Urinary bladder (tissue), 4 donors: ENCODE measurements around the gene RRAD. TPM values are rescaled to one million over a fixed set of nuclear protein-coding genes. Genes with fewer than 3 reads are reported as not detected.
"Not testable (repeated sequence)": the region's sequence is repeated elsewhere in the genome, so short reads cannot be mapped to it uniquely, and the experiment has no call there.

ENCODE experiments used
- DNase-seq: peaks from one replicate; pipeline ENCODE4 v3.0.0-alpha.2; 2015; ENCODE audit errors: extremely low spot score
- H3K27ac ChIP-seq: one replicate; pipeline ENCODE4 v1.5.1; 2013; ENCODE audit warnings: low read depth, mild to moderate bottlenecking, moderate library complexity
- H3K36me3 ChIP-seq: one replicate; pipeline ENCODE4 v1.6.1; 2013; ENCODE audit warnings: mild to moderate bottlenecking, moderate library complexity; ENCODE audit not compliant: insufficient read depth
- H3K4me1 ChIP-seq: one replicate; pipeline ENCODE4 v1.6.1; 2013; ENCODE audit warnings: mild to moderate bottlenecking, moderate library complexity; ENCODE audit not compliant: insufficient read depth
- H3K4me3 ChIP-seq: one replicate; pipeline ENCODE4 v1.5.1; 2013; ENCODE audit warnings: low read depth, low read length
- WGBS: extraction: QIAGEN DNeasy Blood & Tissue Kit; methylation state at CpG from one replicate; pipeline ENCODE4 v1.1.7; 2013; 5-methylcytosine and 5-hydroxymethylcytosine counted together
- polyA plus RNA-seq: library from polyadenylated mRNA; stranded (reverse); fragments of 200-250 nt; gene quantifications from one replicate; pipeline ENCODE4 v1.2.3, GENCODE V29; 2013
- total RNA-seq: library from RNA; depleted of rRNA; stranded (reverse); fragments of >200 nt; gene quantifications from one replicate; pipeline ENCODE4 v1.2.3, GENCODE V29; 2014
- donor health status: healthy with polysubstance abuse.
- donor health status: healthy.

Gene RRAD
- total and polyA plus RNA-seq, 2 donors: 7.0 to 26.1 TPM

DNA sequence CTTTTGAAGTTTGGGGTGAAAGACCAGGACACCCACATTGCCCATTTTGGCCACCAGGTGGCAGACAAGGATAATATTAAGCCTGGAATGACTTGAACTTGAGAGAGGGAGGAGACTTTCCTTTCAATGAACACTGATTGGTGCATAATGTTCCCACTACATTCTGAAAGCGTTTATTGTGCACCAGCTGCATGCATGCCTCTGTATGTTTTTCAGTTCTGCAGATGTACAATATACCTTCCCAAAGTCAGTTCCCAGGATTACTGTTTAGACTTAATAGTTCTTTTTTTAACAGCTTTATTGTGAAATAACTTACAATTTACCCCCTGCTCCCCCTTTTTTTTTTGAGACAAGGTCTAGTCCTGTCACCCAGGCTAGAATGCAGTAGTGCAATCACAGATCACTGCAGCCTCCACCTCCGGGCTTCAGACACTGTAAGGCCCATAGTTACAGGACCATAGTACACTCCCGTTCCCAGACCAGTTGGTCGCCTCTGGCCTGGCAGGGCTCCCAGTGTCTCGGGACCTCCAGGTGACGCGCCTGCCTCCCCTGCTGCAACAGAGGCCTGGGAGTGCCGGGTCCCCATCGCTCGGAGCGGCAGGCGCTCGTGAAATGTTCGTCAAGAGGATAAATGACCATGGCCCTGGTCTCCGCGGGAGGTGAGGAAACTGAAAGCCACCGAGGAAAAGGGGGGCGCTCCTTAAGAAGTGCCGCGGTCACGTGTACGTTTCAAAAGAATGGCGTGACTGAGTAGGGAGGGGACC is 22.1 kb upstream of the RRAD start:
- Histone ChIP-seq H3K36me3 (no peaks in the 10 kb centered on the region), H3K4me1 (no peaks in the 10 kb centered on the region), H3K27ac (no peak overlapping the region), H3K4me3 (peak overlapping the region; percentile 65)
- under 1% methylated on average over 21 of the region's 23 CpGs for WGBS
- peak; percentile 64 for DNase-seq

DNA sequence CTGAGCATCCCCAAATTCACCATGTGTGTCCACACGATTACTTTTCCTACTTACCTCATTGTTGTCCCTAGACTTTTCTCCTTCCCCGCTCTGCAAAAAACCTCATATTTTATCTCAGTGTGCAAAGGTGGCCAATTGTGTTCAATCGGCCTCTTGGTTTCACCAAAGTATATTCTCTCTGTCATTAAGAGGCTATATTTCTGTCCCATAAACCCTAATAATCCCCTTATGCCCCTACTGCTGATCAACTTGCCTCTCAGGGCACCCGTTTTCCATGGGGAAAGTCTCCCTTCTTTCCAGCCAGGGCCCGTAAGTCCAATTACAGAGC is 21.6 kb upstream of the RRAD start:
- Histone ChIP-seq H3K36me3 (no peaks in the 10 kb centered on the region), H3K27ac (no peak overlapping the region), H3K4me3 (no peak overlapping the region), H3K4me1 (no peaks in the 10 kb centered on the region)
- WGBS: 36% methylated on average over 5 of the region's 5 CpGs
- no peak for DNase-seq

DNA sequence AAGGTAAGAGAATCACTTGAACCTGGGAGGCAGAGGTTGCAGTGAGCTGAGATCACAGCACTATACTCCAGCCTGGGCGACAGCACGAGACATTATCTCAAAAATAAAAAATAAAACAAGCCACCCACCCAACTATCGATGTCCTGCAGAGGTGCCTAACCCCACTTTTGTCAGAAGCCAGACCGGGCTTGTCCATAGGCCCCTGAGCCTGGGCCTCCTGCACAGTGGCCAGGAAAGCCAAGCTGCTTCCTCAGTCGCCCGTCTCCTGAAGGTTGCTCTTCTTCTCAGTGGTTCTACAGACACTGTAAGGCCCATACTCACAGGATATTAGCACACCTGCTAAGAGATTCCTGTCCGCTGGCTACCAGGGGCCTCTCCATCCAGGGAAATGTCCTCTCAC is 21.2 kb upstream of the RRAD start:
- no peaks in the 10 kb centered on the region for H3K36me3 ChIP-seq
- H3K27ac ChIP-seq: no peak overlapping the region
- H3K4me3 ChIP-seq: no peak overlapping the region
- H3K4me1 ChIP-seq: no peaks in the 10 kb centered on the region
- no peak for DNase-seq
- 71% methylated on average over 7 of the region's 7 CpGs for WGBS

DNA sequence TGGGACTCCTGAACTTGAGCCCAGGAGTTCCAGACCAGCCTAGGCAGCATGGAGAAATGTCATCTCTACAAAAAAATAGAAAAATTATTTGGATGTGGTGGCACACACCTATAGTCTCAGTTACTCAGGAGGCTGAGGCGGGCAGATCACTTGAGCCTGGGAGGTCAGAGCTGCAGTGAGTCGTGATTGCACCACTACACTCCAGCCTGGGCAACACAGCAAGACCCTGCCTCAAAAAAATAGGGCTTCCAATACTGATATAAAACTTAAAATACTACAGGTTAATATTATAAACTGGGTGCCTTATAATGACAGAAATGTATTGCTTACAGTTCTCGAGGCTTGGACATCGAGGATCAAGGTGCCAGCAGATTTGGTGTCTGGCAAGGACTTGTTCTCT is 20.6 kb upstream of the RRAD start:
- H3K4me1 ChIP-seq: no peaks in the 10 kb centered on the region
- no peak for DNase-seq
- H3K27ac ChIP-seq: no peak overlapping the region
- no peak overlapping the region for H3K4me3 ChIP-seq
- H3K36me3 ChIP-seq: no peaks in the 10 kb centered on the region
- WGBS: 81% methylated on average over 4 of the region's 4 CpGs

DNA sequence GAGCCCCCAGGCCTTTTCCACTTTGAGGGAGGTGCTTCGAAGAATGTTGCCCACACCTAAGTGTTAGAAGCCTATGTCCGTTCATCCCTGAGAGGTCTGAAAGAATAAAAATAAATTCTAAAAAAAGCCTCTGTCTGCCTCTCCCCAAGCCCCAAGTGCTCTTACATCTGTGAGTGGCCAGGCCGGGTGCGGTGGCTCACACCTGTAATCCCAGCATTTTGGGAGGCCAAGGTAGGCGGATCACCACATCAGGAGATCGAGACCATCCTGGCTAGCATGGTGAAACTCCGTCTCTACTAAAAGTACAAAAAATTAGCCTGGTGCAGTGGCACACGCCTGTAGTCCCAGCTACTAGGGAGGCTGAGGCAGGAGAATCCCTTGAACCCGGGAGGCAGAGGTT is 19.6 kb upstream of the RRAD start:
- WGBS: 81% methylated on average over 9 of the region's 9 CpGs
- not testable (repeated sequence) for H3K4me3 ChIP-seq, H3K27ac ChIP-seq, H3K36me3 ChIP-seq, DNase-seq, H3K4me1 ChIP-seq

DNA sequence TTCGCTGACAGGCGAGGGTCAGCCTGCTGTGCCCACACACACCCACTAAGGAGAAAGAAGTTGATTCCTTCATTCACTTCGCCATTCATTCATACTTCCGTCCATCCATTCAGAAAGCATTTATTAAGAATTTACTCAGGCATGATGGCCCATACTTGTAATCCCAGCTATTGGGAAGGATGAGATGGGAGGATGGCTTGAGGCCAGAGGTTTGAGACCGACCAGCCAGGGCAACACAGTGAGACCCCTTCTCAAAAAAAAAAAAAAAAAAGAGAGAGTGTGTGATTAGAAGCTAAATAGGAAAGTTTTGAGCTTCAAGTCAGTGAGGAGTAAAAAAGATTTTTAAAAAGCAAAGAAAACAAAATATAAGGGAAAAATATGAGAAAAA is 18.7 kb upstream of the RRAD start:
- 82% methylated on average over 5 of the region's 5 CpGs for WGBS
- Histone ChIP-seq H3K27ac (no peak overlapping the region), H3K4me3 (no peak overlapping the region), H3K4me1 (no peaks in the 10 kb centered on the region), H3K36me3 (no peaks in the 10 kb centered on the region)
- DNase-seq: no peak

DNA sequence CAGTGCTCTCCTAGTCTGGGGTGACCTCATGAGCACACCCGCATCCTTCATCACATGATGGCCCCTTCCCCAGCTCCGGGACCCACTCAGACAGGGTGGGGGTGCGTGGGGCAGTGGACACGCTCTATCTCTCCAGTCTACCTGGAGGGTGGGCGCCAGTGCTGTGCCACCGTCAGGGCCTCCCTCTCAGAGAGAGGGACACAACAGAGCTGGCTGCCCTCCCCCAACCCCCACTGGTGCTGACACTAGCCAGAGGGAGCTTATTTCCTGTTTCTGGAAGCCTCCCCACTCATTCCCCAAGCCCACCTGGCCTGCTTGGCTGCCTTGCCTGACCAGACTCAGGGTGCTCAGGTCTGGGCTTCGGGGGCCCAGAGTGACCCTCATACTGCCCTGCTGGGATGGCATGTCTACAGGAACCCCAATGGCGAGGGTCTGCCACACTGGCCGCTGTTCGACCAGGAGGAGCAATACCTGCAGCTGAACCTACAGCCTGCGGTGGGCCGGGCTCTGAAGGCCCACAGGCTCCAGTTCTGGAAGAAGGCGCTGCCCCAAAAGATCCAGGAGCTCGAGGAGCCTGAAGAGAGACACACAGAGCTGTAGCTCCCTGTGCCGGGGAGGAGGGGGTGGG is 18.2 kb upstream of the RRAD start:
- H3K36me3 ChIP-seq: no peaks in the 10 kb centered on the region
- no peak overlapping the region for H3K27ac ChIP-seq
- H3K4me1 ChIP-seq: no peaks in the 10 kb centered on the region
- H3K4me3 ChIP-seq: no peak overlapping the region
- DNase-seq: no peak
- WGBS: 90% methylated on average over 15 of the region's 15 CpGs

DNA sequence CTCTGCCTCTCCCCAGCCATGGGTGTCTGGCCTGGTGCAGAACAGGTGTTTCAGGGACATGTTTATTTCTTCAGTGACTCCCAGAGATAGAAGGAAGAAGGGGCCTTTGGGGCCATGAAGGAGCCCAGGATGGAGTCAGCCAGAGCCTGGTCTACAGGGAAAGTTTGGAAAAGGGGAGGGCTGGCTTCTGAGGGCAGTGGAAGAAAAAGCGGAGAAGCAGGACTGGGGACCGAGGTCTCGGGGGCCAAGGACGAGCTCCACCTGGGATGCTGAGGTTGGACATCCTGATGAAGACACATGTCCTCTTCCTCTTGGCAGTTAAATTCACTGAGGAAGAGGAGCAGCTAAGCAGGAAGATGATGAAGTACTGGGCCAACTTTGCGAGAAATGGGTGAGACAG is 17.6 kb upstream of the RRAD start:
- Histone ChIP-seq H3K4me1 (no peaks in the 10 kb centered on the region), H3K36me3 (no peaks in the 10 kb centered on the region), H3K27ac (no peak overlapping the region), H3K4me3 (no peak overlapping the region)
- 92% methylated on average over 5 of the region's 5 CpGs for WGBS
- DNase-seq: no peak

DNA sequence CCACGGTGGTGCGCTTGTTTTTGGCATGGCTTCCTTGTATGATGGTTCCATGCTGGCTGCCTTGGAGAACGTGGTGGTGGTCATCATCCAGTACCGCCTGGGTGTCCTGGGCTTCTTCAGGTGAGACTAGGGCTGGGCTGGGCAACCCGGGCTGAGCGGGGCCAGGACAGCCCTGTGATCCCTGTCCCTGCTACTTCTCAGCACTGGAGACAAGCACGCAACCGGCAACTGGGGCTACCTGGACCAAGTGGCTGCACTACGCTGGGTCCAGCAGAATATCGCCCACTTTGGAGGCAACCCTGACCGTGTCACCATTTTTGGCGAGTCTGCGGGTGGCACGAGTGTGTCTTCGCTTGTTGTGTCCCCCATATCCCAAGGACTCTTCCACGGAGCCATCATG is 14.9 kb upstream of the RRAD start:
- Histone ChIP-seq H3K4me3 (no peak overlapping the region), H3K4me1 (no peaks in the 10 kb centered on the region), H3K27ac (no peak overlapping the region), H3K36me3 (no peaks in the 10 kb centered on the region)
- no peak for DNase-seq
- 95% methylated on average over 16 of the region's 16 CpGs for WGBS

DNA sequence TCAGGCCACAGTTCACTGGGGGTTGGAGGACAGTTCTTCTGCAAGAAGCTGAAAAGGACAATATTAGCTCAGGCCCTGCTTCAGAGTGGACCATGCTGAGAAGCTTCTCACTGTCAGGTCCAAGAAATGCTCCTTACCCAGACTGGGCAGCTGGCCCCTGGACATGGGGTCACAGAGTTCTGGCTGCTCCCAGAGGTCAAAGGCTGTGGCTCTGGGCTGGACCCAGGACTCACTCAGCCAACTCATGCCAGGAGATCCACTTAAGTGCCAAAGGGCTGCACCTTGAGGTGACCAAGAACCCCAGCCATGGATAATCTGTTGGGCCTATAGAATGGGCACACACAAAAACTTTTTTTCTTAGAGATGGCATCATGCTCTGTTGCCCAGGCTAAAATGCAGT is 14.0 kb upstream of the RRAD start:
- no peak for DNase-seq
- no peaks in the 10 kb centered on the region for H3K36me3 ChIP-seq
- H3K27ac ChIP-seq: no peak overlapping the region

DNA sequence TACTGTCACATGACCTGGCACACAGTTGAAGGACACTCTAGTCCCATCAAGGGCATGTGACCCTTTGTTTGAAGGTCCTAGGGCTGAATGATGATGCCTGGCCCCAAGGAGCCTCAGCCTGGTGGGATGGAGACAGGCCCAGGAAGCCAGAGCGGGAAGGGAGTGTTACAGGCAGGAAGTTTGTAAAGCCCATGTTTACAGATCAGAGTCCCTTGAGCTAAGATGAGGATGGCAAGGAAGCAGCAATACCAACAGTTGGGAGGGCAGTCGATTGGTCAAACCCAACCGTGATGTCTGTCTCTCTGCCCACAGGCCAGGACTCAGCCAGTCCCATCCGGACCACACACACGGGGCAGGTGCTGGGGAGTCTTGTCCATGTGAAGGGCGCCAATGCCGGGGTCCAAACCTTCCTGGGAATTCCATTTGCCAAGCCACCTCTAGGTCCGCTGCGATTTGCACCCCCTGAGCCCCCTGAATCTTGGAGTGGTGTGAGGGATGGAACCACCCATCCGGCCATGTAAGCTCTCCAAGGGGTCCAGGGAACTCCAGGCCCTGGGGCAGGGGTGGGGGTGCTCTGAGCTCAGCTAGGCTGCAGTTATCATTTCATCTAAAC is 12.5 kb upstream of the RRAD start:
- DNase-seq: no peak
- Histone ChIP-seq H3K4me1 (no peaks in the 10 kb centered on the region), H3K4me3 (no peak overlapping the region), H3K36me3 (no peaks in the 10 kb centered on the region), H3K27ac (no peak overlapping the region)
- WGBS: 90% methylated on average over 10 of the region's 10 CpGs

More for the DNA sequence above, 14.0 kb upstream of the RRAD start:
- Histone ChIP-seq H3K4me1 (no peaks in the 10 kb centered on the region), H3K4me3 (no peak overlapping the region)

DNA sequence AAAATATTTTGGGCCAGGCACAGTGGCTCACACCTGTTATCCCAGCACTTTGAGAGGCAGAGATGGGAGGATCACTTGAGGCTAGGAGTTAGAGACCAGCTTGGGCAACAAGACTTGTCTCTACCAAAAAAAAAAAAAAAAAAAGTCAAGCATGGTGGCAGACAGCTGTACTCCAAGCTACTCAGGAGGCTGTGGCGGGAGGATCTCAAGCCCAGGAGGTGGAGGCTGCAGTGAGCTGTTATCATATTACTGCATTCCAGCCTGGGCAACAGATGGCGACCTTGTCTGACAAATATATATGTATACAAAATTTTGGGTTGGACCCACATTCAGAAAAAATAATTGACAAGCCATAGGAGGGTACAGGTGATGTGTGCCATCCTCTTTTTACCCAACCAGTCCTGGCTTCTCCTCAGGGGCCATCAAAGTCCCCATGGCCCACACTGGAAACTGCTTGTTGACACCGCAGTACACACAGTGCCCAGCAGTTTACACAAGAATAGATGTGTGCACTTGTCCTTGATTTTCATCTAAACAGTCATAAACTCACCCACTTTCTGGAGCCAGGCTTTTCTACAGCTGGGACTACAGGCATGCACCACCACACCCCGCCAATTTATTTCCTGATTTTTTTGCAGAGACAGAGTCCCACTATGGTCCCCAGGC is 11.7 kb upstream of the RRAD start:
- WGBS: 93% methylated on average over 4 of the region's 4 CpGs

DNA sequence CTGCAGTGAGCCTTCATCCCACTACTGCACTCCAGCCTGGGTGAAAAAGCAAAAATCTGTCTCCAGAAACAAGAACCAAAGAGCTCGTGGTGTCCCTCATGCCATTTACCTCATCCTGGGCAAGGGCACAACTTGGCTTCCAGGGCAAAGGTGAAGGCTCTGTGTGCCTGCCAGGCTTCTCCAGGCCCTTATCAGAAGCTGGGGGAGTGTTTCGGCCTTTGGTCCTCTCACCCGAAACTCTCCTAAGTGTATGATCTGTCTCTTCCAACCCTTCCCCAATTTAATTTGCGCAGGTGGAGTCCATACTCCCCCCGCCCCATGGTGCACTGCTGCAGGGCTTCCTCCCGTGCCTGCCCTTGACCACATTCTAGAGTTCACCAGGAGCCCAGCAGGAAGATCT is 11.1 kb upstream of the RRAD start:
- Histone ChIP-seq H3K4me1 (no peaks in the 10 kb centered on the region), H3K4me3 (no peak overlapping the region), H3K36me3 (no peaks in the 10 kb centered on the region), H3K27ac (no peak overlapping the region)
- no peak for DNase-seq
- WGBS: 91% methylated on average over 6 of the region's 6 CpGs

More for the DNA sequence above, 11.7 kb upstream of the RRAD start:
- H3K4me1 ChIP-seq: no peaks in the 10 kb centered on the region
- no peak for DNase-seq
- no peaks in the 10 kb centered on the region for H3K36me3 ChIP-seq
- H3K27ac ChIP-seq: no peak overlapping the region
- no peak overlapping the region for H3K4me3 ChIP-seq
